ENCODE measurements around the gene MIOS.

DNA sequence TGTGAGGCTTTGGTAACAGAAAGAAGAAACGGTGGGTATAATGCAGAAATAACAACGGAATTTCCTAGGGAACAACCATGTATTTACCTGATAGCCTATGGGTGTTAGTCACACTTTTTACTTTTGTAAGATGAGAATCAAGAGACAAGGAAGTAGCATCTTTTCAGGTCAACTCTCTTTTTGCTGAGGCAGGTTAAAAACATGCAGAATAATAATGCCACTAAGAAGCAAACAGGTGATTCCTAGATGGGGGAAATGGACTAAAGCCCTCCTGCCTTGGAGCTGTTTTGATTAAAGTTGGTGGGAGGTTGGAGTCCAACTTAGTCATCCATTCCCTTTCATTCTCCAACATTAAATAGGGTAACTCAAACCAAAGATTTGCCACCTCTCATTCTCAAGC is 29.0 kb upstream of the MIOS start:
- TF ChIP-seq ZNF274 (IDR thresholded peaks at IDR 0.05; ENCODE audit: low read depth, low read length) (no peak), POLR2A (IDR thresholded peaks at IDR 0.05; ENCODE audit: borderline replicate concordance, extremely low read depth, insufficient read depth, insufficient read length) (no peak), CTCF (IDR thresholded peaks at IDR 0.05 in 2 of 3, conservative IDR thresholded peaks at IDR 0.05 in 1 of 3; ENCODE audit: borderline replicate concordance in 1 of 3, insufficient read depth in 1 of 3, low read depth in 2 of 3, low read length in 2 of 3) (no peak), CEBPB (IDR thresholded peaks at IDR 0.05; ENCODE audit: low read depth) (no peak), ZBTB33 (IDR thresholded peaks at IDR 0.05; ENCODE audit: extremely low read depth, insufficient replicate concordance, low read length) (no peak), YY1 (IDR thresholded peaks at IDR 0.05; ENCODE audit: extremely low read depth, insufficient replicate concordance, low read depth, low read length) (no peak), RAD21 (IDR thresholded peaks at IDR 0.05; ENCODE audit: low read depth) (no peak), POLR2AphosphoS5 (IDR thresholded peaks at IDR 0.05; ENCODE audit: low read depth, low read length) (no peak)
